HEK293 (cell line): ENCODE measurements around the gene KDELR1.

Experiments used
- EGR2 ChIP-seq: fragments of 450-650 bp; formaldehyde crosslinking; IDR thresholded peaks from 2 replicates; pipeline ENCODE4 v1.5.1; 2016; ENCODE audit warnings: low read depth, missing biosample characterization, missing genetic modification characterization
- KLF1 ChIP-seq: fragments of 450-650 bp; formaldehyde crosslinking; IDR thresholded peaks from 2 replicates; pipeline ENCODE4 v1.5.1; 2016; ENCODE audit warnings: missing biosample characterization, missing genetic modification characterization
- KLF17 ChIP-seq: fragments of 450-650 bp; formaldehyde crosslinking; IDR thresholded peaks from 2 replicates; pipeline ENCODE4 v1.5.1; 2016; ENCODE audit warnings: missing biosample characterization, missing genetic modification characterization
- PRDM6 ChIP-seq: fragments of 450-650 bp; formaldehyde crosslinking; IDR thresholded peaks from 2 replicates; pipeline ENCODE4 v1.5.1; 2017; ENCODE audit warnings: missing biosample characterization, missing genetic modification characterization
- REPIN1 ChIP-seq: fragments of 450-650 bp; formaldehyde crosslinking; IDR thresholded peaks from 2 replicates; pipeline ENCODE4 v1.5.1; 2017; ENCODE audit warnings: missing biosample characterization, missing genetic modification characterization, low read depth
- SALL2 ChIP-seq: fragments of 450-650 bp; formaldehyde crosslinking; IDR thresholded peaks from 2 replicates; pipeline ENCODE4 v1.5.0; 2017; ENCODE audit warnings: missing biosample characterization, mild to moderate bottlenecking, missing genetic modification characterization, borderline replicate concordance
- SCRT2 ChIP-seq: fragments of 450-650 bp; formaldehyde crosslinking; IDR thresholded peaks from 2 replicates; pipeline ENCODE4 v1.5.1; 2016; ENCODE audit warnings: missing biosample characterization, missing genetic modification characterization
- SP7 ChIP-seq: fragments of 450-650 bp; formaldehyde crosslinking; IDR thresholded peaks from 2 replicates; pipeline ENCODE4 v1.5.1; 2016; ENCODE audit warnings: missing biosample characterization, missing genetic modification characterization
- ZBTB17 ChIP-seq: fragments of 450-650 bp; formaldehyde crosslinking; IDR thresholded peaks from 2 replicates; pipeline ENCODE4 v1.5.1; 2016; ENCODE audit warnings: missing biosample characterization, missing genetic modification characterization
- ZBTB26 ChIP-seq: fragments of 450-650 bp; formaldehyde crosslinking; optimal IDR thresholded peaks from 2 replicates; pipeline ENCODE3; 2016; ENCODE audit warnings: missing biosample characterization, mild to moderate bottlenecking, missing genetic modification characterization
- ZNF112 ChIP-seq: fragments of 450-650 bp; formaldehyde crosslinking; IDR thresholded peaks from 2 replicates; pipeline ENCODE4 v1.5.0; 2017; ENCODE audit warnings: missing biosample characterization, missing genetic modification characterization
- ZNF132 ChIP-seq: fragments of 450-650 bp; formaldehyde crosslinking; IDR thresholded peaks from 2 replicates; pipeline ENCODE4 v1.5.1; 2017; ENCODE audit warnings: missing biosample characterization, missing genetic modification characterization, borderline replicate concordance
- ZNF138 ChIP-seq: fragments of 450-650 bp; formaldehyde crosslinking; IDR thresholded peaks from 2 replicates; pipeline ENCODE4 v1.5.1; 2016; ENCODE audit warnings: missing biosample characterization, missing genetic modification characterization, borderline replicate concordance
- ZNF157 ChIP-seq: fragments of 450-650 bp; formaldehyde crosslinking; IDR thresholded peaks from 2 replicates; pipeline ENCODE4 v1.5.1; 2016; ENCODE audit warnings: missing biosample characterization, missing genetic modification characterization
- ZNF175 ChIP-seq: fragments of 450-650 bp; formaldehyde crosslinking; IDR thresholded peaks from 2 replicates; pipeline ENCODE4 v1.5.1; 2016; ENCODE audit warnings: missing biosample characterization, missing genetic modification characterization
- ZNF202 ChIP-seq: fragments of 450-650 bp; formaldehyde crosslinking; IDR thresholded peaks from 2 replicates; pipeline ENCODE4 v1.5.1; 2016; ENCODE audit warnings: missing biosample characterization, missing genetic modification characterization, borderline replicate concordance
- ZNF23 ChIP-seq: fragments of 450-650 bp; formaldehyde crosslinking; IDR thresholded peaks from 2 replicates; pipeline ENCODE4 v1.5.1; 2016; ENCODE audit warnings: missing biosample characterization, missing genetic modification characterization, borderline replicate concordance
- ZNF324 ChIP-seq: fragments of 450-650 bp; formaldehyde crosslinking; IDR thresholded peaks from 2 replicates; pipeline ENCODE4 v1.5.1; 2016; ENCODE audit warnings: missing biosample characterization, missing genetic modification characterization
- ZNF354C ChIP-seq: fragments of 450-650 bp; formaldehyde crosslinking; IDR thresholded peaks from 2 replicates; pipeline ENCODE4 v1.5.1; 2016; ENCODE audit warnings: missing biosample characterization, missing genetic modification characterization, low read depth, borderline replicate concordance
- ZNF488 ChIP-seq: fragments of 450-650 bp; formaldehyde crosslinking; IDR thresholded peaks from 2 replicates; pipeline ENCODE4 v1.5.1; 2016; ENCODE audit warnings: missing biosample characterization, missing genetic modification characterization
- ZNF510 ChIP-seq: fragments of 450-650 bp; formaldehyde crosslinking; IDR thresholded peaks from 2 replicates; pipeline ENCODE4 v1.5.1; 2018; ENCODE audit warnings: mild to moderate bottlenecking, missing genetic modification characterization, missing biosample characterization; ENCODE audit not compliant: insufficient replicate concordance
- ZNF544 ChIP-seq: fragments of 450-650 bp; formaldehyde crosslinking; IDR thresholded peaks from 2 replicates; pipeline ENCODE4 v1.5.0; 2017; ENCODE audit warnings: missing biosample characterization, missing genetic modification characterization
- ZNF560 ChIP-seq: fragments of 450-650 bp; formaldehyde crosslinking; IDR thresholded peaks from 2 replicates; pipeline ENCODE4 v1.5.1; 2017; ENCODE audit warnings: missing biosample characterization, missing genetic modification characterization, borderline replicate concordance
- ZNF571 ChIP-seq: fragments of 450-650 bp; formaldehyde crosslinking; IDR thresholded peaks from 2 replicates; pipeline ENCODE4 v1.5.0; 2017; ENCODE audit warnings: missing biosample characterization, missing genetic modification characterization
- ZNF585B ChIP-seq: fragments of 450-650 bp; formaldehyde crosslinking; IDR thresholded peaks from 2 replicates; pipeline ENCODE4 v1.5.1; 2016; ENCODE audit warnings: missing biosample characterization, missing genetic modification characterization
- ZNF658 ChIP-seq: fragments of 450-650 bp; formaldehyde crosslinking; IDR thresholded peaks from 2 replicates; pipeline ENCODE4; 2016; ENCODE audit warnings: missing biosample characterization, missing genetic modification characterization
- ZNF664 ChIP-seq: fragments of 450-650 bp; formaldehyde crosslinking; IDR thresholded peaks from 2 replicates; pipeline ENCODE4 v1.5.1; 2016; ENCODE audit warnings: missing biosample characterization, missing genetic modification characterization
- ZNF776 ChIP-seq: fragments of 450-650 bp; formaldehyde crosslinking; IDR thresholded peaks from 2 replicates; pipeline ENCODE4 v1.5.0; 2017; ENCODE audit warnings: missing biosample characterization, missing genetic modification characterization, borderline replicate concordance
- TF ChIP-seq, protein P1 (sequence below): fragments of 450-650 bp; formaldehyde crosslinking; IDR thresholded peaks from 2 replicates; pipeline ENCODE4 v1.5.1; 2016; ENCODE audit warnings: missing biosample characterization, missing genetic modification characterization
- TF ChIP-seq, protein P2 (sequence below): fragments of 450-650 bp; formaldehyde crosslinking; IDR thresholded peaks from 2 replicates; pipeline ENCODE4 v1.5.1; 2016; ENCODE audit warnings: missing biosample characterization, missing genetic modification characterization, low read depth

Gene KDELR1

GRCh38 chr19:48393559-48394330 is 2.4 kb upstream of the KDELR1 start, which contains the start of gene GRIN2D (continued):
- TF ChIP-seq ZNF510 (no peak), ZNF23 (tag by site-specific recombination) (no peak), SCRT2 (tag by site-specific recombination) (no peak), ZNF175 (tag by site-specific recombination) (no peak), ZNF132 (tag by site-specific recombination) (no peak), ZNF664 (no peak), KLF1 (no peak; the same call in none of the 2 replicates), EGR2 (no peak), ZNF571 (tag by site-specific recombination) (no peak), SALL2 (tag by site-specific recombination) (no peak), ZNF544 (tag by site-specific recombination) (no peak), PRDM6 (tag by site-specific recombination) (no peak), ZNF354C (tag by site-specific recombination) (no peak), ZNF488 (tag by site-specific recombination) (no peak), ZNF112 (tag by site-specific recombination) (no peak), ZNF658 (no peak), ZBTB26 (tag by site-specific recombination) (peak; percentile 17), ZBTB17 (tag by site-specific recombination) (peak; percentile 83), ZNF560 (no peak), ZNF202 (tag by site-specific recombination) (no peak), REPIN1 (tag by site-specific recombination) (no peak), ZNF157 (tag by site-specific recombination) (no peak), ZNF324 (tag by site-specific recombination) (no peak), ZNF776 (tag by site-specific recombination) (no peak), ZNF138 (tag by site-specific recombination) (no peak), KLF17 (tag by site-specific recombination) (0 out of 2 replicates have a peak, but pooled peaks have one; percentile 4), SP7 (tag by site-specific recombination) (no peak), ZNF585B (tag by site-specific recombination) (no peak)
- TF ChIP-seq, protein P1, sequence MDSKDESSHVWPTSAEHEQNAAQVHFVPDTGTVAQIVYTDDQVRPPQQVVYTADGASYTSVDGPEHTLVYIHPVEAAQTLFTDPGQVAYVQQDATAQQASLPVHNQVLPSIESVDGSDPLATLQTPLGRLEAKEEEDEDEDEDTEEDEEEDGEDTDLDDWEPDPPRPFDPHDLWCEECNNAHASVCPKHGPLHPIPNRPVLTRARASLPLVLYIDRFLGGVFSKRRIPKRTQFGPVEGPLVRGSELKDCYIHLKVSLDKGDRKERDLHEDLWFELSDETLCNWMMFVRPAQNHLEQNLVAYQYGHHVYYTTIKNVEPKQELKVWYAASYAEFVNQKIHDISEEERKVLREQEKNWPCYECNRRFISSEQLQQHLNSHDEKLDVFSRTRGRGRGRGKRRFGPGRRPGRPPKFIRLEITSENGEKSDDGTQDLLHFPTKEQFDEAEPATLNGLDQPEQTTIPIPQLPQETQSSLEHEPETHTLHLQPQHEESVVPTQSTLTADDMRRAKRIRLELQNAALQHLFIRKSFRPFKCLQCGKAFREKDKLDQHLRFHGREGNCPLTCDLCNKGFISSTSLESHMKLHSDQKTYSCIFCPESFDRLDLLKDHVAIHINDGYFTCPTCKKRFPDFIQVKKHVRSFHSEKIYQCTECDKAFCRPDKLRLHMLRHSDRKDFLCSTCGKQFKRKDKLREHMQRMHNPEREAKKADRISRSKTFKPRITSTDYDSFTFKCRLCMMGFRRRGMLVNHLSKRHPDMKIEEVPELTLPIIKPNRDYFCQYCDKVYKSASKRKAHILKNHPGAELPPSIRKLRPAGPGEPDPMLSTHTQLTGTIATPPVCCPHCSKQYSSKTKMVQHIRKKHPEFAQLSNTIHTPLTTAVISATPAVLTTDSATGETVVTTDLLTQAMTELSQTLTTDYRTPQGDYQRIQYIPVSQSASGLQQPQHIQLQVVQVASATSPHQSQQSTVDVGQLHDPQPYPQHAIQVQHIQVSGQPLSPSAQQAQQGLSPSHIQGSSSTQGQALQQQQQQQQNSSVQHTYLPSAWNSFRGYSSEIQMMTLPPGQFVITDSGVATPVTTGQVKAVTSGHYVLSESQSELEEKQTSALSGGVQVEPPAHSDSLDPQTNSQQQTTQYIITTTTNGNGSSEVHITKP (tag by site-specific recombination) = peak; percentile 64
- TF ChIP-seq, protein P2, sequence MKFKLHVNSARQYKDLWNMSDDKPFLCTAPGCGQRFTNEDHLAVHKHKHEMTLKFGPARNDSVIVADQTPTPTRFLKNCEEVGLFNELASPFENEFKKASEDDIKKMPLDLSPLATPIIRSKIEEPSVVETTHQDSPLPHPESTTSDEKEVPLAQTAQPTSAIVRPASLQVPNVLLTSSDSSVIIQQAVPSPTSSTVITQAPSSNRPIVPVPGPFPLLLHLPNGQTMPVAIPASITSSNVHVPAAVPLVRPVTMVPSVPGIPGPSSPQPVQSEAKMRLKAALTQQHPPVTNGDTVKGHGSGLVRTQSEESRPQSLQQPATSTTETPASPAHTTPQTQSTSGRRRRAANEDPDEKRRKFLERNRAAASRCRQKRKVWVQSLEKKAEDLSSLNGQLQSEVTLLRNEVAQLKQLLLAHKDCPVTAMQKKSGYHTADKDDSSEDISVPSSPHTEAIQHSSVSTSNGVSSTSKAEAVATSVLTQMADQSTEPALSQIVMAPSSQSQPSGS (tag by site-specific recombination) = no peak
